ENCODE data around the gene PRKAR2A.

DNA sequence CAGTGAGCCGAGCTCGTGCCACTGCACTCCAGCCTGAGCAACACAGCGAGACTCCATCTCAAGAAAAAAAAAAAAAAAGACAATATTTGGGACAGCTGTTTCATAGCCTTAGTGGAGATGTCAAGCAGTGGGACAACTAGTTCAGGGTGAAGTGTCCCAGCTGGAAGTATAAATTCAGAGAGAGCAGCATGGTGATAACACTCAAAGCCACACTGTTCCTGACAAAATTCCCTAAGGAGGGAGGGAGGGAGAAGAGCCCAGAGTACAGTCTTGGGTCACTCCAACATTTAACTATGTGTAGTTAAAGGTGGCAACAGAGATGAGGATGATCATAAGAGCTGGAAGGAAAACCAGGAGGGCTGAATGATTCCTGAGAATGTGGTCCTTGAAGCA is 109.5 kb downstream of the PRKAR2A start:
- TF ChIP-seq POLR2A (IDR thresholded peaks at IDR 0.05): no peak
- TF ChIP-seq, protein P1, sequence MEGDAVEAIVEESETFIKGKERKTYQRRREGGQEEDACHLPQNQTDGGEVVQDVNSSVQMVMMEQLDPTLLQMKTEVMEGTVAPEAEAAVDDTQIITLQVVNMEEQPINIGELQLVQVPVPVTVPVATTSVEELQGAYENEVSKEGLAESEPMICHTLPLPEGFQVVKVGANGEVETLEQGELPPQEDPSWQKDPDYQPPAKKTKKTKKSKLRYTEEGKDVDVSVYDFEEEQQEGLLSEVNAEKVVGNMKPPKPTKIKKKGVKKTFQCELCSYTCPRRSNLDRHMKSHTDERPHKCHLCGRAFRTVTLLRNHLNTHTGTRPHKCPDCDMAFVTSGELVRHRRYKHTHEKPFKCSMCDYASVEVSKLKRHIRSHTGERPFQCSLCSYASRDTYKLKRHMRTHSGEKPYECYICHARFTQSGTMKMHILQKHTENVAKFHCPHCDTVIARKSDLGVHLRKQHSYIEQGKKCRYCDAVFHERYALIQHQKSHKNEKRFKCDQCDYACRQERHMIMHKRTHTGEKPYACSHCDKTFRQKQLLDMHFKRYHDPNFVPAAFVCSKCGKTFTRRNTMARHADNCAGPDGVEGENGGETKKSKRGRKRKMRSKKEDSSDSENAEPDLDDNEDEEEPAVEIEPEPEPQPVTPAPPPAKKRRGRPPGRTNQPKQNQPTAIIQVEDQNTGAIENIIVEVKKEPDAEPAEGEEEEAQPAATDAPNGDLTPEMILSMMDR (IDR thresholded peaks at IDR 0.05): no peak
- no peak for TF ChIP-seq EP300 (IDR thresholded peaks at IDR 0.05)
- TF ChIP-seq POLR2AphosphoS5 (IDR thresholded peaks at IDR 0.05): peak in 1 of 3 donors; percentile 8
